Tongue (tissue), 1 donor: ENCODE measurements around the gene OLR1. TPM values are rescaled to one million over a fixed set of nuclear protein-coding genes. Genes with fewer than 3 reads are reported as not detected.

Source experiments
- total RNA-seq: library from RNA; depleted of rRNA; stranded (reverse); fragments of >200 nt; gene quantifications from one replicate; pipeline ENCODE4 v1.2.3, GENCODE V29; 2014

The OLR1 gene
- total RNA-seq, 1 donor from 2014 or later: 1.2 TPM

Other genes starting within 250 kb of the OLR1 start
- gene CLEC2A, start 239.8 kb downstream of the OLR1 start, total RNA-seq: not detected
- gene CLEC12A, start 200.7 kb downstream of the OLR1 start, total RNA-seq: not detected
- gene CLEC1B, start 173.0 kb downstream of the OLR1 start, total RNA-seq: not detected
- not detected for gene CLEC12B, start 161.5 kb downstream of the OLR1 start, total RNA-seq
- gene CLEC9A, start 141.4 kb downstream of the OLR1 start, total RNA-seq: 0.82 TPM
- 2.7 TPM for gene CLEC1A, start 73.1 kb downstream of the OLR1 start, total RNA-seq
- 3.6 TPM for gene CLEC7A, start 41.9 kb downstream of the OLR1 start, total RNA-seq
- gene TMEM52B, start 6.9 kb upstream of the OLR1 start, total RNA-seq: not detected
- gene GABARAPL1, start 40.7 kb upstream of the OLR1 start, total RNA-seq: 76.4 TPM
- 0.31 TPM for gene KLRD1, start 135.7 kb upstream of the OLR1 start, total RNA-seq
- 1.7 TPM for gene KLRK1, start 217.9 kb upstream of the OLR1 start, total RNA-seq
- gene KLRC4, start 237.6 kb upstream of the OLR1 start, total RNA-seq: not detected
- 0.41 TPM for gene KLRC3, start 248.5 kb upstream of the OLR1 start, total RNA-seq